ENCODE results near the gene TOX4.
A peak's percentile ranks its signal among the peaks of the same experiment; 100 is the strongest.
"Not testable (repeated sequence)": the region's sequence is repeated elsewhere in the genome, so short reads cannot be mapped to it uniquely, and the experiment has no call there.

TOX4 gene

GRCh38 chr14:21535545-21536417, 58.8 kb downstream of the TOX4 start:
- DNase-seq: no peak

GRCh38 chr14:21536418-21537089, 59.6 kb downstream of the TOX4 start:
- DNase-seq: no peak

GRCh38 chr14:21537090-21537424, 60.1 kb downstream of the TOX4 start:
- no peak for DNase-seq

- DNase-seq: no peak
Observed at GRCh38 chr14:21539189-21539940, 62.4 kb downstream of the TOX4 start.

GRCh38 chr14:21541413-21542074, 64.5 kb downstream of the TOX4 start:
- no peak for DNase-seq

- peak; percentile 2 for DNase-seq
Observed at GRCh38 chr14:21543521-21543960, 66.5 kb downstream of the TOX4 start.

GRCh38 chr14:21543963-21544362, 67.0 kb downstream of the TOX4 start:
- no peak for DNase-seq

GRCh38 chr14:21544588-21544987, 67.6 kb downstream of the TOX4 start:
- not testable (repeated sequence) for DNase-seq

All from NCI-H1417 treated with DMSO at 0.1 percent for 48 hours (cell line).